Progenitor cell of endocrine pancreas (in vitro differentiated cells): ENCODE data around the gene ABCA12. TPM values are rescaled to one million over a fixed set of nuclear protein-coding genes. Genes with fewer than 3 reads are reported as not detected.

Experiments used
- DNase-seq: peaks from one replicate; pipeline ENCODE4 v3.0.0; 2021; ENCODE audit warnings: low spot score; ENCODE audit not compliant: unreplicated experiment
- H3K27ac Mint-ChIP-seq: 2 replicates; pipeline ENCODE4 v1.8.0; 2021; ENCODE audit warnings: mild to moderate bottlenecking, moderate library complexity, mixed read lengths
- H3K27me3 Mint-ChIP-seq: 2 replicates; pipeline ENCODE4 v1.8.0; 2021; ENCODE audit warnings: mixed read lengths
- H3K36me3 Mint-ChIP-seq: 2 replicates; pipeline ENCODE4 v1.8.0; 2022; ENCODE audit warnings: mixed read lengths; ENCODE audit not compliant: insufficient read depth
- H3K4me1 Mint-ChIP-seq: 2 replicates; pipeline ENCODE4 v1.8.0; 2021; ENCODE audit warnings: low read depth, mixed read lengths
- H3K4me3 Mint-ChIP-seq: 2 replicates; pipeline ENCODE4 v1.8.0; 2021; ENCODE audit warnings: low read depth, mild to moderate bottlenecking, moderate library complexity, mixed read lengths
- H3K9me3 Mint-ChIP-seq: 2 replicates; pipeline ENCODE4 v1.8.0; 2021; ENCODE audit warnings: low read depth, mixed read lengths
- CTCF ChIP-seq: fragments of 200-600 bp; sonication (generic); IDR thresholded peaks from one replicate; pipeline ENCODE4 v1.5.0; 2021; ENCODE audit warnings: antibody characterized with exemption, mild to moderate bottlenecking; ENCODE audit not compliant: unreplicated experiment
- total RNA-seq: library from RNA; stranded (reverse); gene quantifications from 2 replicates; pipeline ENCODE4 v1.2.1, GENCODE V29; 2021

ABCA12 gene
- total RNA-seq, 1 donor from 2014 or later = 0.19 TPM

GRCh38 chr2:215082446-215082845, 56.0 kb downstream of the ABCA12 start:
- H3K27me3 Mint-ChIP-seq = no peaks in the 10 kb centered on the region
- no peak overlapping the region for H3K27ac Mint-ChIP-seq
- peaks cover 8% of the 10 kb centered on the region for H3K4me1 Mint-ChIP-seq

GRCh38 chr2:215080545-215080944, 57.9 kb downstream of the ABCA12 start:
- no peak for DNase-seq
- Mint-ChIP-seq H3K36me3 (no peaks in the 10 kb centered on the region), H3K4me3 (no peak overlapping the region), H3K27ac (no peak overlapping the region), H3K27me3 (no peaks in the 10 kb centered on the region), H3K4me1 (peaks cover 8% of the 10 kb centered on the region), H3K9me3 (no peaks in the 10 kb centered on the region)
- no peak for TF ChIP-seq CTCF

More at GRCh38 chr2:215082446-215082845, 56.0 kb downstream of the ABCA12 start:
- Mint-ChIP-seq H3K9me3 (no peaks in the 10 kb centered on the region), H3K36me3 (no peaks in the 10 kb centered on the region), H3K4me3 (no peak overlapping the region)
- no peak for DNase-seq
- no peak for TF ChIP-seq CTCF

- H3K4me3 Mint-ChIP-seq = no peak overlapping the region
- no peaks in the 10 kb centered on the region for H3K9me3 Mint-ChIP-seq
- no peaks in the 10 kb centered on the region for H3K27me3 Mint-ChIP-seq
- no peaks in the 10 kb centered on the region for H3K36me3 Mint-ChIP-seq
- H3K4me1 Mint-ChIP-seq = no peaks in the 10 kb centered on the region
- H3K27ac Mint-ChIP-seq = no peak overlapping the region
- no peak for TF ChIP-seq CTCF
- DNase-seq = no peak
Measured at GRCh38 chr2:215071676-215072075, 66.8 kb downstream of the ABCA12 start.

GRCh38 chr2:215068399-215068798, 70.0 kb downstream of the ABCA12 start:
- no peak overlapping the region for H3K4me3 Mint-ChIP-seq
- TF ChIP-seq CTCF = no peak
- H3K9me3 Mint-ChIP-seq = no peaks in the 10 kb centered on the region
- no peak overlapping the region for H3K27ac Mint-ChIP-seq
- no peaks in the 10 kb centered on the region for H3K27me3 Mint-ChIP-seq
- no peaks in the 10 kb centered on the region for H3K4me1 Mint-ChIP-seq
- DNase-seq = no peak
- H3K36me3 Mint-ChIP-seq = no peaks in the 10 kb centered on the region

GRCh38 chr2:215066124-215066523, 72.3 kb downstream of the ABCA12 start:
- Mint-ChIP-seq H3K27me3 (no peaks in the 10 kb centered on the region), H3K27ac (no peak overlapping the region), H3K4me1 (no peaks in the 10 kb centered on the region), H3K4me3 (no peak overlapping the region), H3K36me3 (no peaks in the 10 kb centered on the region), H3K9me3 (no peaks in the 10 kb centered on the region)
- no peak for TF ChIP-seq CTCF
- no peak for DNase-seq
